Duodenal mucosa (tissue), 2 donors: ENCODE data around the gene ZACN.
"Not testable (repeated sequence)": the region's sequence is repeated elsewhere in the genome, so short reads cannot be mapped to it uniquely, and the experiment has no call there.

Experiments
- H3K27ac ChIP-seq: one replicate; pipeline ENCODE4 v1.7.0; 2013; ENCODE audit warnings: low read depth, low read length
- H3K27me3 ChIP-seq, 2 donors: one replicate each; pipeline ENCODE4 v1.7.0; 2013; ENCODE audit warnings: low read length in 2 of 2, control low read depth in 1 of 2; ENCODE audit not compliant: insufficient read depth in 2 of 2, control insufficient read depth in 1 of 2
- H3K36me3 ChIP-seq, 2 donors: one replicate each; pipeline ENCODE4 v1.7.0; 2013; ENCODE audit warnings: low read length in 2 of 2, control low read depth in 1 of 2; ENCODE audit not compliant: insufficient read depth in 2 of 2, control insufficient read depth in 1 of 2
- H3K4me1 ChIP-seq, 2 donors: one replicate each; pipeline ENCODE4 v1.7.0; 2013; ENCODE audit warnings: low read length in 2 of 2, control low read depth in 1 of 2; ENCODE audit not compliant: insufficient read depth in 2 of 2, control insufficient read depth in 1 of 2
- H3K4me3 ChIP-seq, 2 donors: one replicate each; pipeline ENCODE4 v1.7.0; 2013; ENCODE audit warnings: low read length in 2 of 2, low read depth in 1 of 2
- H3K9ac ChIP-seq, 2 donors: one replicate each; pipeline ENCODE4 v1.7.0; 2013; ENCODE audit warnings: low read length in 2 of 2, low read depth in 1 of 2
- H3K9me3 ChIP-seq, 2 donors: one replicate each; pipeline ENCODE4 v1.7.0; 2013; ENCODE audit warnings: low read length in 2 of 2, control low read depth in 1 of 2; ENCODE audit not compliant: control insufficient read depth in 1 of 2

The ZACN gene

DNA sequence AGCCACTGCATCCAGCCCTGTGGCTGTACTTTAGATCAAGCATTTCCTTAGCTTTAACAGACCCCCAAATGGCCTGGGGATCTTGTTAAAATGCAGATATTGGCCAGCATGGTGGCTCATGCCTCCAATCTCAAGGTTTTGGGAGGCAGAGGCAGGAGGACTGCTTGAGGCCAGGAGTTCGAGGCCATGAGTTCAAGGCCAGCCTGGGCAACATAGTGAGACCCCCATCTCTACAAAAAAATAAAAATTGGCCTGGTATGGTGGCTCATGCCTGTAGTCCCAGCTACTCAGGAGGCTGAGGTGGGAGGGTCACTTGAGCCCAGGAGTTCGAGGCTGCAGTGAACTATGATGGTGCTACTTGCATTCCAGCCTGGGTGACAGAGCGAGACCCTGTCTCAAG lies 36.1 kb upstream of the ZACN start:
- H3K4me1 ChIP-seq, H3K9ac ChIP-seq, H3K27me3 ChIP-seq, H3K4me3 ChIP-seq, H3K27ac ChIP-seq, H3K9me3 ChIP-seq: not testable (repeated sequence)
- H3K36me3 ChIP-seq = peaks cover 48 to 95% of the 10 kb centered on the region in 2 donors

DNA sequence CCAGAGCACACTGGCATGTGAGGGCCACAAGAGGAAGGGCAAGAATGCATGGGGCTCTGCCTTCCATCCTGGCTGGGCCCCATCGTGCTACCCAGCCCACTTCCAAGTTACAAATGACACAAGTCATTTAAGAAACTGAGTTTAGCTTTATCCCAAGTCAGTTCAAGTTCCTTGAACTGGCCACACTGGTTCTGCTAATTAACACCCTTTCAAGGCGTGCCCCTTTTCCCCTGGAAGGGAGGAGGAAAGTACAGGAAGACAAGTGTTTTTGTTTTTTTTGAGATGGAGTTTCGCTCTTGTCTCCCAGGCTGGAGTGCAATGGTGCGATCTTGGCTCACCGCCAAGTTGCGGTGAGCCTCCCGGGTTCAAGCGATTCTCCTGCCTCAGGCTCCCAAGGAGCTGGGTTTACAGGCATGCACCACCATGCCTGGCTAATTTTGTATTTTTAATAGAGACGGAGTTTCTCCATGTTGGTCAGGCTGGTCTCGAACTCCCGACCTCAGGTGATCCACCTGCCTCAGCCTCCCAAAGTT lies 34.4 kb upstream of the ZACN start:
- H3K4me3 ChIP-seq, H3K4me1 ChIP-seq, H3K9me3 ChIP-seq, H3K9ac ChIP-seq, H3K27me3 ChIP-seq, H3K27ac ChIP-seq: not testable (repeated sequence)
- peaks cover 48 to 95% of the 10 kb centered on the region in 2 donors for H3K36me3 ChIP-seq

DNA sequence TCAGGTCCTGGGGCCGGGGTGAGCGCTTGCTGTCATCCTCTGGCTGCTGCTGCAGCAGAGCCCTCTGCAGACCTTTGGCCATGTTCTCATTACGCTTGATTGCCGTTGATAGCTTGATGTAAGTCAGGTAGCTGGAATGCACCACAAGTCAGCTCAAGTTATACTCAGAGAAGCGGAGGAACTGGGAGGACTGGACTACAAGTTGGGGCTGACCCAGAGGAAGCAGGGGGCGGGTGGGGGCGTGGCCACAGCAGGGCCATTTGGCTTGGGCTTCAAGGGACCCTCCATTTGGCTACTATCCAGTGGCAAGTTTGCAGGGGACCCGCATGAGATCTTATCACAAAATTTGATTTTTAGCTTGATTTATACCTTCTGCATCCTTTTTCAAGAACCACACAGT lies 32.9 kb upstream of the ZACN start:
- Histone ChIP-seq H3K9me3 (no peaks in the 10 kb centered on the region), H3K4me3 (no peak overlapping the region), H3K9ac (no peak overlapping the region), H3K27ac (no peak overlapping the region), H3K4me1 (no peaks in the 10 kb centered on the region), H3K27me3 (no peaks in the 10 kb centered on the region), H3K36me3 (peaks cover 39 to 95% of the 10 kb centered on the region in 2 donors)

DNA sequence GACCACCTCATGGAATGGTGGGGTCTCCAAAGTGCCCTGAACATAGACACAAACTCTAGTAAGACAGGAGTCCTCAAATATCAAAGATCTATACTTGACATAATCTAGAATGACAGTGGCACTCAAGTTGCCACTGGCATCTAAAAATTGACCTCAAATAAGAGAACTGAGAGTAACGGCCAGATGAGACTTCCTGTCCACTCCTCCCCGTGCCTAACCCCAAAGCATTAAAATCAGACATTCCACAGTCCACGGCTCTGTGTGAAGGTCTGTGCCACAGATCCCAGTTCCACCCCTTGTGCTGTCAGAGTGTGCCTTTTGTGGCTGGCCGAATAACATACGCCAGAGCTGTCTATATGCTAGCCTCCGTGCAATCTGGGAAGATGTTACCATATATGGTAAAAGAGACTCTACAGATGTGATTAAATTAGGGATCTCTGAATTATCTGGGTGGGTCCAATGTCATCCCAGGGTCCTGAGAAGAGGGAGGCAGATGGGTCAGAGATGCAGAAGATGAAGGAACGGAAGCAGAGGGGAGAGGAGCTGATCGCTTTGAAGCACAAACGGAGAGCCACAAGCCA lies 30.9 kb upstream of the ZACN start:
- Histone ChIP-seq H3K36me3 (peaks cover 38 to 89% of the 10 kb centered on the region in 2 donors), H3K27me3 (no peaks in the 10 kb centered on the region), H3K27ac (no peak overlapping the region), H3K4me1 (no peaks in the 10 kb centered on the region), H3K9ac (no peak overlapping the region), H3K9me3 (no peaks in the 10 kb centered on the region), H3K4me3 (no peak overlapping the region)

GRCh38 chr17:76048711-76049110 lies 30.3 kb upstream of the ZACN start:
- H3K4me1 ChIP-seq = no peaks in the 10 kb centered on the region
- no peak overlapping the region for H3K9ac ChIP-seq
- H3K27ac ChIP-seq = no peak overlapping the region
- no peaks in the 10 kb centered on the region for H3K27me3 ChIP-seq
- no peak overlapping the region for H3K4me3 ChIP-seq
- peaks cover 32 to 89% of the 10 kb centered on the region in 2 donors for H3K36me3 ChIP-seq
- H3K9me3 ChIP-seq = no peaks in the 10 kb centered on the region

GRCh38 chr17:76049239-76049638 lies 29.7 kb upstream of the ZACN start:
- Histone ChIP-seq H3K9me3 (no peaks in the 10 kb centered on the region), H3K4me3 (no peak overlapping the region), H3K4me1 (no peaks in the 10 kb centered on the region), H3K36me3 (peaks cover 27 to 89% of the 10 kb centered on the region in 2 donors), H3K27ac (no peak overlapping the region), H3K9ac (no peak overlapping the region), H3K27me3 (no peaks in the 10 kb centered on the region)

GRCh38 chr17:76049836-76050537 lies 29.0 kb upstream of the ZACN start:
- H3K27ac ChIP-seq = no peak overlapping the region
- no peak overlapping the region for H3K9ac ChIP-seq
- no peaks in the 10 kb centered on the region for H3K27me3 ChIP-seq
- H3K4me1 ChIP-seq = no peaks in the 10 kb centered on the region
- H3K36me3 ChIP-seq = peaks cover 24 to 87% of the 10 kb centered on the region in 2 donors
- H3K4me3 ChIP-seq = no peak overlapping the region
- H3K9me3 ChIP-seq = no peaks in the 10 kb centered on the region

DNA sequence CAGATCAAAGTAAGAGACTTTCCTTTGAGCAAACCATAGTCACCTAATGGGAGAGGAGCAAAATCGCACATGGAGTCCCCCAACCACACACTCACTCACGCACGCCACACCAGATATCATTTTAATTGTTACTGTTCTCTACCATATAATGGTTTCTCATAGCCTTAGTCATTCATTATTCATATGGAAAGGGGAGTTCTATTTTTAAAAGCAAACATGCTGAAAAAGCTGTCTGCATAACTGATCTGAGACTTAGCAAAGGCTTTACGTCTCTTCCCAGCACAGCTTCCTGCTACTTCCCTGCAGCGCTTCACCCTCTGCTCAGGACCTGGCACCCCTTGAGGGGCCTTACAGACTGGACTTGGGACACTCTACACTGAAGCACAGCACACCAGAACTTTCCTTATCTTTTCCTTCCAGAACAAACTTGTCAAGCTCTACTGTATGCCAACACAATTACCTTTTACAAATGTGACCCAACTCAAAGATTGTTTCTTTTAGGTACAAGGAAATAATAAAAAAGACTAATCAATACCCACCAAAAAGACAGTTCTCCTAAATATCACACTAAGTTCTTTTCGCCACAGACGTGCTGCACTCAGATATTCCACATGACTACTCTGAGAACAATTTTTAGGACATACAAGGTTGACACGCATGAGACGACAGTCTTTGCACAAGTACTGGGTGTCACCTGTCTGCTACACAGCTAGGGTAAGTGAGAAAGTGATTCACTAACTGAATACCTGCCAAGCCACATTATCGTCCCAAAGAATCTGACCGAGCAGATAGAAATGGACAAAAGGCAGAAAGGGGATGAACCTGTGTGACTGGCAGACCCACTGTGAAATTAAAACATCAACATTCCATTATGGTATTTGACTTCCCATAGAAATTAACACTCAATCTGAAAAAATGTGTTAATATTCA lies 28.2 kb upstream of the ZACN start:
- Histone ChIP-seq H3K9me3 (no peaks in the 10 kb centered on the region), H3K36me3 (peaks cover 24 to 85% of the 10 kb centered on the region in 2 donors), H3K27me3 (no peaks in the 10 kb centered on the region), H3K4me1 (no peaks in the 10 kb centered on the region), H3K4me3 (no peak overlapping the region), H3K9ac (no peak overlapping the region), H3K27ac (no peak overlapping the region)

DNA sequence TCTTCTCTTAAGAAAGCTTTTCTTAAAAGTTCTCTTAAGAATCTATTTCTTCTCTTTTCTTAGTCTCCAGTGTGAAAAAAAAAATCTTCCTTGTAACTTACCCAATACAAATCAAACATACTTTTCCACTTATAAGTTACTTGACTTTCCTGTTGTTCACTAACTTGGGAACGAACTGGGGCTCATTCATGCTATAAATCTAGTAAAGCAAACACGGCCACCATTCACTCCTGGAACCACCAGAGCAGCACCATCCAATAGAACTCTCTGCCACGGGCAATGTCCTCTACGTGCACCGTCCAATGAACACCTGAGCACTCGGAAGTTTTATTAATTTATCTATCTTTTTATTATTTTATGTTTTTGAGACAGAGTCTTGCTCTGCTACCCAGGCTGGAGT lies 27.4 kb upstream of the ZACN start:
- H3K27me3 ChIP-seq = no peaks in the 10 kb centered on the region
- no peak overlapping the region for H3K9ac ChIP-seq
- H3K9me3 ChIP-seq = no peaks in the 10 kb centered on the region
- peaks cover 32 to 85% of the 10 kb centered on the region in 2 donors for H3K36me3 ChIP-seq
- no peak overlapping the region for H3K4me3 ChIP-seq
- no peak overlapping the region for H3K27ac ChIP-seq
- no peaks in the 10 kb centered on the region for H3K4me1 ChIP-seq
